GM23338 (cell line): Measurements from ENCODE around the gene TARS2. TPM values are rescaled to one million over a fixed set of nuclear protein-coding genes. Genes with fewer than 3 reads are reported as not detected.

Source experiments
- ATAC-seq: fragments of 200-7000 bp; cut with Tn5 transposase; 3 replicates; pipeline ENCODE4 v1.9.1; 2020
- DNase-seq: peaks from one replicate; pipeline ENCODE4 v3.0.0-alpha.2; 2015; ENCODE audit warnings: low spot score
- H2AFZ ChIP-seq: fragments of 200-600 bp; sonication (generic); 2 replicates; pipeline ENCODE4 v1.8.0; 2016; ENCODE audit warnings: antibody characterized with exemption, mild to moderate bottlenecking, moderate library complexity
- H3F3A ChIP-seq: fragments of 200-600 bp; sonication (generic); replicated peaks from 2 replicates; pipeline ENCODE4 v1.8.0; 2017; ENCODE audit warnings: antibody characterized with exemption, mixed run types, low read depth
- H3K27ac ChIP-seq: fragments of 200-600 bp; sonication (generic); 2 replicates; pipeline ENCODE4 v1.6.1; 2016; ENCODE audit warnings: low read depth
- H3K27me3 ChIP-seq: fragments of 200-600 bp; sonication (generic); 2 replicates; pipeline ENCODE4 v1.8.0; 2016; ENCODE audit warnings: mild to moderate bottlenecking, mixed run types, moderate library complexity; ENCODE audit not compliant: insufficient read depth
- H3K36me3 ChIP-seq: fragments of 200-600 bp; sonication (generic); 2 replicates; pipeline ENCODE4 v1.8.0; 2016; ENCODE audit warnings: mild to moderate bottlenecking; ENCODE audit not compliant: insufficient read depth
- H3K4me1 ChIP-seq: fragments of 200-600 bp; sonication (generic); 2 replicates; pipeline ENCODE4 v1.8.0; 2016; ENCODE audit warnings: mild to moderate bottlenecking, moderate library complexity; ENCODE audit not compliant: insufficient read depth
- H3K4me2 ChIP-seq: fragments of 200-600 bp; sonication (generic); 2 replicates; pipeline ENCODE4 v1.7.1; 2017; ENCODE audit warnings: mixed run types
- H3K4me3 ChIP-seq: fragments of 200-600 bp; sonication (generic); 2 replicates; pipeline ENCODE4 v1.6.1; 2016; ENCODE audit warnings: mixed run types
- H3K79me2 ChIP-seq: fragments of 200-600 bp; sonication (generic); replicated peaks from 2 replicates; pipeline ENCODE4 v1.8.0; 2017; ENCODE audit warnings: mild to moderate bottlenecking; ENCODE audit not compliant: insufficient read depth
- H3K9me2 ChIP-seq: fragments of 200-600 bp; sonication (generic); 2 replicates; pipeline ENCODE4 v1.8.0; 2017; ENCODE audit not compliant: insufficient read depth
- H4K20me1 ChIP-seq: fragments of 200-600 bp; sonication (generic); replicated peaks from 2 replicates; pipeline ENCODE4 v1.8.0; 2017; ENCODE audit warnings: mild to moderate bottlenecking; ENCODE audit not compliant: insufficient read depth
- H3K27ac Mint-ChIP-seq: 2 replicates; pipeline ENCODE4 v1.8.0; 2020; ENCODE audit warnings: inconsistent platforms, mild to moderate bottlenecking, moderate library complexity, mixed read lengths
- H3K27me3 Mint-ChIP-seq: 3 replicates; pipeline ENCODE4 v1.8.0; 2022; ENCODE audit warnings: low read depth, mild to moderate bottlenecking, moderate library complexity, mixed read lengths, inconsistent platforms; ENCODE audit not compliant: insufficient read depth, poor library complexity
- H3K36me3 Mint-ChIP-seq: 3 replicates; pipeline ENCODE4 v1.8.0; 2021; ENCODE audit warnings: low read depth, mild to moderate bottlenecking, inconsistent platforms, moderate library complexity, mixed read lengths
- H3K4me1 Mint-ChIP-seq: 3 replicates; pipeline ENCODE4 v1.8.0; 2020; ENCODE audit warnings: mild to moderate bottlenecking, inconsistent platforms, mixed read lengths
- H3K4me3 Mint-ChIP-seq: 3 replicates; pipeline ENCODE4 v1.8.0; 2021; ENCODE audit warnings: moderate library complexity, mild to moderate bottlenecking, inconsistent platforms, mixed read lengths
- H3K9me3 Mint-ChIP-seq: 3 replicates; pipeline ENCODE4 v1.8.0; 2020; ENCODE audit warnings: moderate library complexity, mild to moderate bottlenecking, inconsistent platforms, mixed read lengths
- CTCF ChIP-seq, 2 experiments: fragments of 200-600 bp in 1 of 2; sonication (generic) in 1 of 2; conservative IDR thresholded peaks; 2 replicates each; pipeline versions ENCODE4 v1.5.1 to v1.6.1; 2016 to 2017; ENCODE audit warnings: antibody characterized with exemption in 2 of 2, low read depth in 2 of 2, mild to moderate bottlenecking in 2 of 2, moderate library complexity in 1 of 2
- ETS1 ChIP-seq: IDR thresholded peaks from 2 replicates; pipeline ENCODE4 v1.6.1; 2016; ENCODE audit warnings: antibody characterized with exemption
- EZH2 ChIP-seq: fragments of 200-600 bp; sonication (generic); IDR thresholded peaks from one replicate; pipeline ENCODE4 v1.8.0; 2017; ENCODE audit warnings: antibody characterized with exemption, mild to moderate bottlenecking, low read depth; ENCODE audit not compliant: unreplicated experiment
- EZH2phosphoT487 ChIP-seq: fragments of 200-600 bp; sonication (generic); IDR thresholded peaks from one replicate; pipeline ENCODE4 v1.8.1; 2018; ENCODE audit warnings: antibody characterized with exemption; ENCODE audit not compliant: unreplicated experiment
- JUNB ChIP-seq: IDR thresholded peaks from one replicate; pipeline ENCODE4 v1.6.1; 2016; ENCODE audit warnings: antibody characterized with exemption; ENCODE audit not compliant: unreplicated experiment
- NANOG ChIP-seq: IDR thresholded peaks from 2 replicates; pipeline ENCODE4 v1.6.1; 2016; ENCODE audit warnings: antibody characterized with exemption, borderline replicate concordance
- POLR2AphosphoS5 ChIP-seq: IDR thresholded peaks from 2 replicates; pipeline ENCODE4 v1.6.1; 2016; ENCODE audit warnings: antibody characterized with exemption, low read depth
- REST ChIP-seq: IDR thresholded peaks from one replicate; pipeline ENCODE4 v1.6.1; 2018; ENCODE audit warnings: antibody characterized with exemption; ENCODE audit not compliant: unreplicated experiment
- ZNF114 ChIP-seq: fragments of 250-450 bp; sonication (Bioruptor Pico); IDR thresholded peaks from 2 replicates; pipeline ENCODE4 v1.5.0; 2020; ENCODE audit warnings: mild to moderate bottlenecking, moderate library complexity
- ZNF331 ChIP-seq: fragments of 250-450 bp; sonication (Bioruptor Pico); IDR thresholded peaks from 2 replicates; pipeline ENCODE4 v1.5.0; 2020; ENCODE audit warnings: low read depth, mild to moderate bottlenecking, moderate library complexity
- polyA plus RNA-seq: library from polyadenylated mRNA; unstranded; fragments of >200 nt; fragmentation: Nextera tagmentation; extraction: Ambion mirVana; gene quantifications from 2 replicates; pipeline ENCODE4 v1.2.1, GENCODE V29; 2016
- total RNA-seq: library from RNA; depleted of rRNA; stranded (reverse); fragments of >200 nt; shearing (Covaris generic); gene quantifications from 2 replicates; pipeline ENCODE4 v1.2.3, GENCODE V29; 2014

Gene TARS2
- total and polyA plus RNA-seq, 2 experiments from 2014 or later: 19.5 to 28.4 TPM

GRCh38 chr1:150548324-150548631 lies 61.1 kb downstream of the TARS2 start (continued):
- no peak for TF ChIP-seq POLR2AphosphoS5
- no peak for TF ChIP-seq ZNF331 (CRISPR knock-in tag)

- Mint-ChIP-seq H3K27ac (no peak within 1 kb of the TSS), H3K4me3 (peak within 1 kb of the TSS; percentile 78), H3K4me1 (peaks cover 24% of the 10 kb centered on the region), H3K36me3 (no peaks in the 10 kb centered on the region; the same call in 2 of the 3 replicates), H3K27me3 (peaks cover 33% of the 10 kb centered on the region), H3K9me3 (no peaks in the 10 kb centered on the region)
- Histone ChIP-seq H3K79me2 (no peaks in the 10 kb centered on the region), H3K4me3 (peak within 1 kb of the TSS; percentile 83), H2AFZ (peak within 1 kb of the TSS; percentile 99), H3K27ac (no peak within 1 kb of the TSS), H3K4me1 (peaks cover 11% of the 10 kb centered on the region; the same call in 1 of the 2 replicates), H3K4me2 (peak within 1 kb of the TSS; percentile 89), H3K36me3 (no peaks in the 10 kb centered on the region), H3F3A (peaks cover 9% of the 10 kb centered on the region), H3K27me3 (peaks cover 30% of the 10 kb centered on the region), H4K20me1 (no peaks in the 10 kb centered on the region), H3K9me2 (no peaks in the 10 kb centered on the region)
- ATAC-seq (peak; percentile 69), DNase-seq (peak; percentile 84)
- no peak for TF ChIP-seq EZH2phosphoT487
- peak; percentile 26 for TF ChIP-seq EZH2
- no peak for TF ChIP-seq ZNF331 (CRISPR knock-in tag)
- no peak for TF ChIP-seq ZNF114 (CRISPR knock-in tag)
- peak in 1 of 2 experiments; percentile 22; a peak in 2 of 4 replicates for TF ChIP-seq CTCF (conservative IDR thresholded peaks at IDR 0.05; ENCODE audit: low read depth in 2 of 2)
- TF ChIP-seq NANOG: no peak
- no peak for TF ChIP-seq REST
- TF ChIP-seq JUNB: no peak
- no peak for TF ChIP-seq POLR2AphosphoS5
- no peak for TF ChIP-seq ETS1
Observed at GRCh38 chr1:150548632-150549495, 61.6 kb downstream of the TARS2 start, which contains the start of gene ADAMTSL4. ADAMTSL4 (plus strand) TSS chr1:150549408; CDS start chr1:150552289, 2,881 bp downstream.
